Mesothelial cell of epicardium (in vitro differentiated cells): Measurements from ENCODE around the gene NDC80. TPM values are rescaled to one million over a fixed set of nuclear protein-coding genes. Genes with fewer than 3 reads are reported as not detected.

Experiments
- DNase-seq, 2 experiments: peaks; one replicate each; pipeline ENCODE4 v3.0.0; 2021; ENCODE audit warnings: low spot score in 2 of 2; ENCODE audit not compliant: unreplicated experiment in 2 of 2
- H3K27ac Mint-ChIP-seq: 2 replicates; pipeline ENCODE4 v1.8.0; 2021; ENCODE audit warnings: mixed read lengths
- H3K27me3 Mint-ChIP-seq: 2 replicates; pipeline ENCODE4 v1.8.0; 2021; ENCODE audit warnings: low read depth, mixed read lengths
- H3K36me3 Mint-ChIP-seq: 2 replicates; pipeline ENCODE4 v1.8.0; 2021; ENCODE audit warnings: mixed read lengths
- H3K4me1 Mint-ChIP-seq: 2 replicates; pipeline ENCODE4 v1.8.0; 2021; ENCODE audit warnings: mixed read lengths
- H3K4me3 Mint-ChIP-seq: 2 replicates; pipeline ENCODE4 v1.8.0; 2021; ENCODE audit warnings: mild to moderate bottlenecking, moderate library complexity, mixed read lengths
- H3K9me3 Mint-ChIP-seq: 2 replicates; pipeline ENCODE4 v1.8.0; 2021; ENCODE audit warnings: mixed read lengths
- total RNA-seq: library from RNA; stranded (reverse); gene quantifications from 3 replicates; pipeline ENCODE4 v1.2.1, GENCODE V29; 2021
- TF ChIP-seq, protein P1 (sequence below): fragments of 200-600 bp; sonication (generic); IDR thresholded peaks from one replicate; pipeline ENCODE4 v1.5.0; 2021; ENCODE audit warnings: antibody characterized with exemption; ENCODE audit not compliant: unreplicated experiment

NDC80 gene
- total RNA-seq, 1 donor from 2014 or later = 13.4 TPM

DNA sequence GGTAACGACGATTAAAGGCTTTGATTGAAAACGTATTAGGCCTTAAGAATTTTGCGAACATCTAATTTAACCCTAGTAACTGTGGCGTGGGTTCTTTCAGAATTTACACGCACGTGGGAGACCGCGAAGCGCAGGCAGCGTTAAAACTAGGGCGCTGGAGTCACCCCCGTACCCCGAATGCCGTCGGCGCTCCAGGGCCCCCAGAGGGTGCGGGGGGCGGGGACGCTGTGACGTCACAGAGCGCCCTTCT is 83.5 kb downstream of the NDC80 start:
- peaks cover 2% of the 10 kb centered on the region for H3K27me3 Mint-ChIP-seq
- H3K27ac Mint-ChIP-seq = peak overlapping the region; percentile 72
- no peak for DNase-seq
- TF ChIP-seq, protein P1, sequence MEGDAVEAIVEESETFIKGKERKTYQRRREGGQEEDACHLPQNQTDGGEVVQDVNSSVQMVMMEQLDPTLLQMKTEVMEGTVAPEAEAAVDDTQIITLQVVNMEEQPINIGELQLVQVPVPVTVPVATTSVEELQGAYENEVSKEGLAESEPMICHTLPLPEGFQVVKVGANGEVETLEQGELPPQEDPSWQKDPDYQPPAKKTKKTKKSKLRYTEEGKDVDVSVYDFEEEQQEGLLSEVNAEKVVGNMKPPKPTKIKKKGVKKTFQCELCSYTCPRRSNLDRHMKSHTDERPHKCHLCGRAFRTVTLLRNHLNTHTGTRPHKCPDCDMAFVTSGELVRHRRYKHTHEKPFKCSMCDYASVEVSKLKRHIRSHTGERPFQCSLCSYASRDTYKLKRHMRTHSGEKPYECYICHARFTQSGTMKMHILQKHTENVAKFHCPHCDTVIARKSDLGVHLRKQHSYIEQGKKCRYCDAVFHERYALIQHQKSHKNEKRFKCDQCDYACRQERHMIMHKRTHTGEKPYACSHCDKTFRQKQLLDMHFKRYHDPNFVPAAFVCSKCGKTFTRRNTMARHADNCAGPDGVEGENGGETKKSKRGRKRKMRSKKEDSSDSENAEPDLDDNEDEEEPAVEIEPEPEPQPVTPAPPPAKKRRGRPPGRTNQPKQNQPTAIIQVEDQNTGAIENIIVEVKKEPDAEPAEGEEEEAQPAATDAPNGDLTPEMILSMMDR = no peak
- H3K36me3 Mint-ChIP-seq = no peaks in the 10 kb centered on the region
- H3K9me3 Mint-ChIP-seq = no peaks in the 10 kb centered on the region
- peak overlapping the region; percentile 93 for H3K4me3 Mint-ChIP-seq
- peaks cover 30% of the 10 kb centered on the region for H3K4me1 Mint-ChIP-seq

DNA sequence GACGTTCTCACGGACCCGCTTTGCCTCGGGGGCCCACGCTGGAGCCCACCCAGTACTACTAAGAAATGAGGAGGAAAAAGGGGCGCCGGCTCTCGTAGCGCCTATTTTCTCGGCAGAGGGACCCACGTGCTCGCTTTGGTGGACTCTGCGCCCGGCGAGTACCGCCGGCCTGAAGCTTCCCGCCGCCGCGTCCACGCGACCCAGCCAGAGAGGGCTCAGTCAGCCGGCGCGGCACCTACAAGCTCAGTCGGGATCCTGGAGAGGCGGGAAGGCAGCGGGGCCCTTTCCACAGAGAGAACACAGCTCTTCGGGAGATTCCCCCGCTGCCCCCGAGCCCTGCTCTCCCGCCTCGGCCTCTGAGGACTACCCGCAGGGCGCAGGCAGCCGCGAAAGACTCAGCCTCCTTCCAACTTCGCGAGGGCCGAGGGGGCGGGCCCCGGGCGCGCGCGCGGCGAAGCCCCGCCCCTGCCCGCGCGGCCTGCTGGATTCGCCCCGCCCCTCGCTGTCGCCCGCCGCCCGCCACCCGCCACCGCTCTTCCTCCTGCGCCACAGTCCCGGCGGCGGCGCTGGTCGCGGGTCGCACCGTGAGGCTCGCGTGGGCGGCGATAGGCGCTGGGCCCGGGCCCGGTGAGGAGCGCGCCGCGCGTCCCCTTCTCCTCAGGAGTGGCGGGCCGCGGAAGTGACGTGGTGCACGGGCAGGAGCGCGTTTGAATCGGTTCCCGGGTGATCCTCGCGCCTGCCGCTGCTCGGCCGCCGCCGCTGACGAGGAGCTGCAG is 84.0 kb downstream of the NDC80 start, which contains the start of gene SMCHD1:
Gene SMCHD1 (plus strand): TSS at position 549 of the 776 bp plus-strand sequence. CDS start 350 bp downstream, outside the sequence.
- H3K36me3 Mint-ChIP-seq = no peaks in the 10 kb centered on the region
- peak within 1 kb of the TSS; percentile 93 for H3K4me3 Mint-ChIP-seq
- peak within 1 kb of the TSS; percentile 97 for H3K27ac Mint-ChIP-seq
- TF ChIP-seq, protein P1 = no peak
- H3K27me3 Mint-ChIP-seq = peaks cover 2% of the 10 kb centered on the region
- H3K4me1 Mint-ChIP-seq = peaks cover 30% of the 10 kb centered on the region
- peak; percentile 72 to 85 for DNase-seq
- no peaks in the 10 kb centered on the region for H3K9me3 Mint-ChIP-seq

DNA sequence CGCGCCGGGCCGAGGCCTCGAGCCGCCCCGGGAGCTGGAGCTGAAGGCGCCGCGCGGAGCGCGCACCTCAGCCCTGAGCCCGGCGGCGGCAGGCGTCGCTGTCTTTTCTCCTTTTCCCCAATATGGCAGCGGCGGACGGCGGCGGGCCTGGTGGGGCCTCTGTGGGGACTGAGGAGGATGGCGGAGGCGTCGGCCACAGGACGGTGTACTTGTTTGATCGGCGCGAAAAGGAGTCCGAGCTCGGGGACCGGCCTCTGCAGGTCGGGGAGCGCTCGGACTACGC is 84.5 kb downstream of the NDC80 start:
- TF ChIP-seq, protein P1 = no peak
- H3K27me3 Mint-ChIP-seq = peaks cover 2% of the 10 kb centered on the region
- peak overlapping the region; percentile 93 for H3K4me3 Mint-ChIP-seq
- no peak for DNase-seq
- peaks cover 30% of the 10 kb centered on the region for H3K4me1 Mint-ChIP-seq
- H3K27ac Mint-ChIP-seq = peak overlapping the region; percentile 97
- H3K9me3 Mint-ChIP-seq = peaks cover 1% of the 10 kb centered on the region
- H3K36me3 Mint-ChIP-seq = peaks cover 3% of the 10 kb centered on the region

DNA sequence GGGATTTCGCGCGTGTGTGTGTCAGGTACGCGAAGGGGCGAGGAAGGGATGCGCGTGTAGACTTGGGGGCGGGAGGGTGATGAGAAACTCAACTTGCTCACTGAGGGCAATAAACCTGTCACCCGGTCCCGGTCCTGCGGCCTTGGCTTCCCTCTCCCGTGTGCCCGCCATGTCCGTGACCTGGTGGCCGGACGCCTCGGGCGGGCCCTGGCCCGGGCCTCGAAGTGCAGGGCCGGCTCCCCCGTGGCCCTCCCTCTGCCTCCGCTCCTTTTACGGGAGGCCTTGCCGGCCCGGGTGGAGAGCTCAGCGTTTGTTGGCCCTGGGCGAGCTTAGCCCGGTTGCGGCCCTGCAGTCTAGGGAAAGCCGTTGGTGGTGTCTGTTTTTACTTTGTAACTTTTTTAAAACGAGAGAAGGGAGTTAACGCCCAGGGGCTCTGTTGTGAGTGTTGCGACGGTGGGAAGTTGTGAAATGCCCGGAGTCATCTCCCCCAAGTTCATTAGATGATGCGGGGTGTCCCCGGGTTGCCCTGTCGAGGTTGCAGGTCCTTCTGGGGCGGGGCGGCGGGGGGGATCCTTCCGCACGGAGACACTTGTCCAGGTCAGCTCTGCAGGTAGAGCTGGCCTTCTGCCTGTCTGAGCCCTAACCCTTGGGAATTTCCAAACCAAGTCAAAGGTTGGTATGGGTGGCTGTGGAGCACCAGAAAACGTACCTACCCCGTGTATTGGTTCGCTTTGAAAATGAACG is 85.1 kb downstream of the NDC80 start:
- TF ChIP-seq, protein P1 = no peak
- peak overlapping the region; percentile 97 for H3K27ac Mint-ChIP-seq
- DNase-seq = peak; percentile 24 to 45
- H3K4me3 Mint-ChIP-seq = peak overlapping the region; percentile 93
- peaks cover 3% of the 10 kb centered on the region for H3K9me3 Mint-ChIP-seq
- H3K4me1 Mint-ChIP-seq = peaks cover 30% of the 10 kb centered on the region
- peaks cover 4% of the 10 kb centered on the region for H3K36me3 Mint-ChIP-seq
- peaks cover 2% of the 10 kb centered on the region for H3K27me3 Mint-ChIP-seq

DNA sequence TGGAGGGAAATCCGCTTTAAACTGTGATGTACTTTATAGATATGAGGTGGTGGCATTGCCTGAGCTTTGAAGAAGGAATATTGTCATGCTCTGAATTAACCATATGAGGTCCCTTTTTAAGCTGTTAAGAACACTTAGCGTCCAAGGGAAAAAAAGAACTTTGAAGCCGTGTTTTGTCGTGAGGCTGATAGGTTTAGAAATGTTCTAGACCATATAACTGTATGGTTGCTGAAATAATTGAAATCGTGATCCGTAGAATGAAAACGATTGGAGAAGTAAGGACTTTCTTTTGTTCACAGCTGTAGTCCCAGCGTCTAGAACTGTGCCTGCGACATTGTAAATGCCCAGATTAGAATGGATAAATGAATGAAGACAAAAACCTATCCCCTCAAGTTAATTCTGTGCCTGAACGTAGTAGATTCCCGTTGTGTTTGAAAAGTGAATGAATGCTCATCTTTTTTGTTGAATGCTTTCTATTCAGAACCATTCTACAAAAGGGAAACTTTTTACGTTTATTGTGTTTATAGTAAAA is 85.7 kb downstream of the NDC80 start:
- TF ChIP-seq, protein P1 = no peak
- H3K27me3 Mint-ChIP-seq = peaks cover 2% of the 10 kb centered on the region
- peak overlapping the region; percentile 93 for H3K4me3 Mint-ChIP-seq
- peaks cover 30% of the 10 kb centered on the region for H3K4me1 Mint-ChIP-seq
- peak overlapping the region; percentile 97 for H3K27ac Mint-ChIP-seq
- peaks cover 4% of the 10 kb centered on the region for H3K36me3 Mint-ChIP-seq
- H3K9me3 Mint-ChIP-seq = peaks cover 3% of the 10 kb centered on the region
- no peak for DNase-seq
